Measurements from ENCODE around the gene LEKR1.

Gene LEKR1

DNA sequence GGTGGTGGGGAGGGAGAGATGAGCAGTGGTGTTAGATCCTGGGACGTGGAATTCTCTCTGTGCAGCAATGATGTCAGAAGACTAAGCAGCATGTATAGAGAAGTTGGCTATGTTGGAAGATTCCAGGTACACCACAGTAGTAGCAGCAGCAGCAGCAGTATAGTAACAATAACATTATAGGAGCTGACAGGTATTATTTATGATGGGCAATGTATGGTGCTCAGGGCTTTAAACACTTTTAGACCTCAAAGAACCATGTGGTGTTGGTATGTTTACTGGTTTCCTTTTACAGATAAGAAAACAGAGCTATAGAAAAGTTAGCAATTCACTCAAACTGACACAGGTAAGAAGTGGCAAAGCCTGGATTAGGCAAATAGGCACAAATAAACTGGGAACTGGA, 229.9 kb downstream of the LEKR1 start:
- no peak for DNase-seq (ENCODE audit: low spot score)

GRCh38 chr3:157058392-157059071, 232.4 kb downstream of the LEKR1 start:
- DNase-seq (ENCODE audit: low spot score) (no peak), FAIRE-seq (no peak)

More for the DNA sequence above, 229.9 kb downstream of the LEKR1 start:
- FAIRE-seq: no peak

DNA sequence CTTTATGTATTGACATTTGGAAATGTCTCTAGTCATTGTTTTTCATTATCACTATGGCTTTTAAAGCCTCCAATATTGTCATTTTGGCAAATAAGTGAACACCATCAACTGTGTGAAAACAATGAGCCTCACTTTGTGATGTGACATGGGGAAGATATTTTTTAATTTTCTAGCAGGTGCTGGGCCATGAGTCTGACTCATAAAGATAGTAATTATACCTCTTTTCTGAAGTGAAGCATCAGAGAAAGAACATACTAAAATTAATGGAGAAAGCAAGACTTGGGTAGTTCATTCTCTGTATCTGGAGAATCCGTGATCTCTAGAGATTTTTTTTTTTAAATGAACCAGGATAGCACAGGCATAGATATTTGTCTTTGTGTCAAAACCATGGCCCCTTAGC, 233.0 kb downstream of the LEKR1 start:
- FAIRE-seq (no peak), DNase-seq (ENCODE audit: low spot score) (no peak)

DNA sequence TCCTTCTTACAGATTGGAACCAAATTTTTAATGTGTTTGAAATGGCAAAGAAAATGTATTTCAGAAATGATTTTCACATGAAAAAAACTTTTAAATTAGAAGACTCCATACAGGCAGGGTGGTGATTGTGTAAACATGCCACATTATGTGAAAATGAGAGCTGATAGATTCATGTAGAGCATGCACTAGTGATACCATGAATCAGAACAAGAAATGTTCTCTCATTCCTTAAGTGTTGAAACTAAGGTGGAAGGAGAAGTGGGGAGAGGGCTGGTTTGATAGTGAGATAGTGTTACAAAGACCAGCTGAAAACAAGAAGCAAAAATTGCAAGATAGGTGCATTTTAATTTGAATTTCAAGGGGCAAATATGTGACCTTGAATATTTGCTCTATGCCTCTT, 233.5 kb downstream of the LEKR1 start:
- FAIRE-seq (no peak), DNase-seq (ENCODE audit: low spot score) (no peak)

- FAIRE-seq (no peak), DNase-seq (ENCODE audit: low spot score) (no peak)
Measured at GRCh38 chr3:157061265-157061664, 235.1 kb downstream of the LEKR1 start.

DNA sequence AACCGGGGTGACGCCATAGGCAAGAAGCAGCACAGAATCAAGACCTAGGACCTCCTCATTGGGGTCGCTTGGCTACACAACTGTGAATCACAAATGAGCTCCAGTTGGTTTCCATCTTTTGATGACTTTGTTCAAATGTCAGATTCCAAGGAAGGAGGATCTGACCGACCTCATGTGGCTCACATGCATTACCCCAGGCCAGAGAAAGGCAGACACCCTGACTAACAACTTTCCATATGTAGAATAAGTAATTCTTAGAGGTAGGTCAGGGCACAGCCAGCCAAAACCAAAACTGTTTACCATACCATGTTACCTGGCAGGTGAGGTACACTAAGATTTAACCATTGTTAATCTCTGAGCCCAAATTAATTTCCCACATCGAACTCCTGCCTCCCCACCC, 237.3 kb downstream of the LEKR1 start:
- DNase-seq (ENCODE audit: low spot score) (no peak), FAIRE-seq (no peak)

- no peak for DNase-seq (ENCODE audit: low spot score)
- FAIRE-seq: no peak
Measured at GRCh38 chr3:157063926-157064325, 237.8 kb downstream of the LEKR1 start.

- DNase-seq (ENCODE audit: low spot score) (no peak), FAIRE-seq (no peak)
Measured at GRCh38 chr3:157064402-157064801, 238.2 kb downstream of the LEKR1 start.

- no peak for FAIRE-seq
- DNase-seq (ENCODE audit: low spot score): no peak
Measured at GRCh38 chr3:157065201-157065600, 239.0 kb downstream of the LEKR1 start.

- DNase-seq (ENCODE audit: low spot score) (no peak), FAIRE-seq (no peak)
Measured at GRCh38 chr3:157066335-157067098, 240.4 kb downstream of the LEKR1 start.

DNA sequence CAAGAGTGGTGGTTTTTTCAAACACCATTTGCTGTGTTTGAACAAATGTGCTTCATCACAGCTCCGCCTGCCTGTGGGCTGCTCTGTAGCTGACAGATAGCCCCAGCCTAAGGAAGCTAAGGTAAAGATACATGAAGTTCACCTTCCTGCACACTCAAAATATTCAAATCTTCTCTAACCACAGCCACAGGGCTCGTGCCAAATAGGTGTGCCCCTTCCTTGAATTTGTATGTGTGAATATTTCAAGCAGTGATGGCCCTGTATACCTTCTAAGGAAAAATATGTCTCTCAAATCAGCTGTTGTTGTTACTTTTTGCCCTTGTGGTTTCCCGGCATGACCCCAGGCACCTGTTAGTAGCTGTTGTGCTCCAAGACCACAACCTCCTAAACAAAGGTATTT, 241.0 kb downstream of the LEKR1 start:
- FAIRE-seq: no peak
- no peak for DNase-seq (ENCODE audit: low spot score)

- no peak for FAIRE-seq
- no peak for DNase-seq (ENCODE audit: low spot score)
Measured at GRCh38 chr3:157069406-157069805, 243.3 kb downstream of the LEKR1 start.

DNA sequence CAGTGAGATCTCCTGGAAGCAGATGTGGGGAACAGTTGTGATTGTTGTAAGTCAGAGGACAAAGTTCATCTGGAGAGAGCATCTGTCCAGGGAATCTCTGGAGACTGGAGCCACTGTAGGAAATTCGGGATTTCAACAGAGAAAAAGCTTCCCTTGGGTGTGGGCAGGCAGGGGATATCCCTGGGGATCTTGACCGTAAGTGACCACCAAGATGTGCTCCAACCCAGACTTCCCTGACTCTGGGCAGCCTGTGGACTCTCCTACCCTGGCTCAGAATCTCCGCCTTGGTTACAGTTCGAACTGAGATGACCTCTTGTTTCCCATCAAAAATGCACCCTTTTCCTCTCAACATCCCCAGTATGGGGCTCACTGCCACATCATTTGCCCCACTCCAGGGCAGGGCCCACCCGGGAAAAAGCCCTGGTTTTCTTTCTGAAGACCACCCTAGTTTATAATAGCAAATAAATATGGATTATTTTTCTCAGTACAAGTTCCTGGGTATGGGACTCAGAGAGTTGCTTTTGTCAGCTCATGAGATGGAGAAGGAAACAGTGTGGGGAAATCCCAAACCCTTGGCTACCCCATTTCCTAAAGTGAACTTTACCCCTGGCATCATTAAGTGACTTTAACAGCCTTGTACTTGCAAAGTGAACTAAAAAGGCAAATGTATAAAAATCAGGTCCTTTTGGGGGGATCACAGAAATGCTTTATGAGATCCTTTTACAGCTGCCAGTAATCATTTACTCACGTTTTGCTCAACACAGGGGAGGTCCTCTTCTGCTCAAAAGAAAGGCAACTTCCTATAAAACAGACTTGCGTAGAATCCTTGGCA, 243.9 kb downstream of the LEKR1 start:
- FAIRE-seq (no peak), DNase-seq (ENCODE audit: low spot score) (no peak)

DNA sequence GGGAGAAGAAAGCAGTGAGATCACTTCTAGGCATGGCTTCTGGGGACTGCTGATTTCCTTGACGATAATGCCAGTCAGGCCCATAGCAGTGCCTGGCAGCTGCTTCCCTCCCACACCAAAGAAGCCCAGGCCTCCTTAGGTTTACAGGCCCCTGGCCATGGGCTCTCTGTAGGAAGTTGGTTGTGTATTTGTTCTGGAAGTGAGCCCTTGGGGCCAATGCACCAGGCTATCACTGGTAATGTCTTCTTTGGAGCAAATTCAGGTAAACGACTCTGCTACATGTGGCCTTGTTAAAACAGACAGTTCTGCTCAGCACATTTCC, 244.5 kb downstream of the LEKR1 start:
- DNase-seq (ENCODE audit: low spot score): no peak
- FAIRE-seq: no peak

- no peak for FAIRE-seq
- no peak for DNase-seq (ENCODE audit: low spot score)
Measured at GRCh38 chr3:157071744-157072525, 245.8 kb downstream of the LEKR1 start.

DNA sequence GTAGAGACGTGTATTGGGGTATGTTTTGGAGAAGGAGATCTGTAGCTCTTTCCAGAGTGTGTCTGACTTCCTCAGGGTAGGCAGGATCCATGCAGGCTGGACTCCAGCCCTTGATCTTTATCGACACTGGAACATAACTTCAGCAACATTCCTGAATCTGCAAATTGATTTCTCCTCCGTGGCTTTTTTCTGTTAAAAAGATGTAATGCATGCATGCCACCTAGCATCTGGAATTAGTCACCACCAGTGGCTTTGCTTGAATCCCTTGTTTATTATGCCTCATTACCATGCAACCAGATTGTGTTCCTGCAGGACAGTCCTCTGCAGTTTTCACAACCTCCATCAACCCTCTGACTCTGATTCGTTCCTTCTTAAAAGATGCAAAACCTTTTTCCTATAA, 247.7 kb downstream of the LEKR1 start:
- no peak for FAIRE-seq
- DNase-seq (ENCODE audit: low spot score): no peak

DNA sequence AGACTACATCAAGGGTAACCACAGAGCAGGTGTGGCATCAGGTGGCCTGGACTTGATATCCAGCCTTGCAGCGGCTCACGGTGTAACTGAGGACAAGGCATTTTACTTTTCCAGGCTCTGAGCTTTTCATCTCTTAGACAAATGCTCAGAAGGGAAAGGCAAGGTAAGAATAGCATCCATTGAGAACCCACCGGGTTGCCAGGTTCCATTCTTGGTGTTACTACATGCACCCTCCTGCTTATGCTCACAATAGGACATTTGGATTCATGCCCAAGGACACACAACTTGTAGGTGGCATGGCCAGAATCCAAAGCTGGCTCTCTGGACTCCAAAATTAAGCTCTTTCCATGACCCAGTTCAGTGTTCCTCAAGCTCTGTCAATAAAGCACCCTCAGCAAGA, 248.3 kb downstream of the LEKR1 start:
- no peak for FAIRE-seq
- DNase-seq (ENCODE audit: low spot score): no peak

DNA sequence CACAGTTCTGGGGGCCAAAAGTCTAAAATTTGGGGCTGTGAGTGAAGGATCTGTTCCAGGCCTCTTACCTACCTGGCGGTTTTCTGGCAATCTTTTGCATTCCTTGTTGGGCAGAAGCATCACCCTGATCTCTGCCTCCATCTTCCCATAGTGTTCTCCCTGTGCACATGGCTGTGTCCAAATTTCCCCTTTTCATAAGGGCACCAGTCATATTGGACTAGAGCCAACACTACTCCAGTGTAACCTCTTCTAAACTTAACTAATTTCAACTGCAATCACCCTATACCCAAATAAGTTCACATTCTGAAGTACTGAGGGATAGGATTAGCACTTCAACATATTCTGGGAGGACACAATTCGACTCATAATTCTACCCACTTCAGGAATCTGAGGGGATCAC, 248.8 kb downstream of the LEKR1 start:
- FAIRE-seq (no peak), DNase-seq (ENCODE audit: low spot score) (no peak)

GRCh38 chr3:157075693-157076420, 249.7 kb downstream of the LEKR1 start:
- DNase-seq (ENCODE audit: low spot score): no peak

GRCh38 chr3:157077565-157077991, 251.4 kb downstream of the LEKR1 start:
- FAIRE-seq (no peak), DNase-seq (ENCODE audit: low spot score) (no peak)

More at GRCh38 chr3:157075693-157076420, 249.7 kb downstream of the LEKR1 start:
- no peak for FAIRE-seq

All from urothelium cell line (cell line).